HTERT RPE-1 (cell line): ENCODE data around the gene TEPSIN.

Experiments used
- in situ Hi-C: fragments of 300-500 bp; cut with MboI; formaldehyde crosslinking; loops from 4 replicates; pipeline ENCODE4 v1.14.3; 2020; ENCODE audit warnings: low sequenced_read_pairs

TEPSIN gene

GRCh38 chr17:81238815-81239713, at the start of gene TEPSIN, which contains the start of gene NDUFAF8:
Gene TEPSIN (minus strand): TSS chr17:81239055. CDS start chr17:81239033, 22 bp downstream.
Gene NDUFAF8 (plus strand): TSS chr17:81239318. CDS start chr17:81239364, 46 bp downstream.
- in situ Hi-C loops: no loop called here

GRCh38 chr17:81287741-81288430, 49.0 kb upstream of the TEPSIN start:
- in situ Hi-C loops: no loop called here

GRCh38 chr17:81287152-81287551, 48.3 kb upstream of the TEPSIN start:
- in situ Hi-C loops: no loop called here

GRCh38 chr17:81286491-81287145, 47.8 kb upstream of the TEPSIN start:
- in situ Hi-C loops: no loop called here

GRCh38 chr17:81285894-81286293, 47.0 kb upstream of the TEPSIN start:
- in situ Hi-C loops: no loop called here

GRCh38 chr17:81285179-81285878, 46.5 kb upstream of the TEPSIN start:
- in situ Hi-C loops: no loop called here

- in situ Hi-C loops: no loop called here
These were observed 44.0 kb upstream of the TEPSIN start for GRCh38 chr17:81282876-81283275.

GRCh38 chr17:81282141-81282540, 43.3 kb upstream of the TEPSIN start:
- in situ Hi-C loops: no loop called here

GRCh38 chr17:81280571-81280970, 41.7 kb upstream of the TEPSIN start:
- in situ Hi-C loops: no loop called here

GRCh38 chr17:81279278-81280275, 40.7 kb upstream of the TEPSIN start:
- in situ Hi-C loops: no loop called here

- in situ Hi-C loops: no loop called here
These were observed 40.0 kb upstream of the TEPSIN start for GRCh38 chr17:81278831-81279230.

GRCh38 chr17:81277946-81278693, 39.3 kb upstream of the TEPSIN start:
- in situ Hi-C loops: no loop called here

GRCh38 chr17:81277421-81277820, 38.6 kb upstream of the TEPSIN start:
- in situ Hi-C loops: no loop called here

GRCh38 chr17:81276781-81277180, 37.9 kb upstream of the TEPSIN start:
- in situ Hi-C loops: no loop called here

- in situ Hi-C loops: no loop called here
These were observed 35.6 kb upstream of the TEPSIN start for GRCh38 chr17:81274471-81274855.

- in situ Hi-C loops: no loop called here
These were observed 35.0 kb upstream of the TEPSIN start for GRCh38 chr17:81273698-81274470.

- in situ Hi-C loops: no loop called here
These were observed 33.8 kb upstream of the TEPSIN start for GRCh38 chr17:81272616-81273015.

- in situ Hi-C loops: no loop called here
These were observed 32.4 kb upstream of the TEPSIN start for GRCh38 chr17:81271226-81271625.
